ENCODE results near the gene IFT122.
"Not testable (repeated sequence)": the region's sequence is repeated elsewhere in the genome, so short reads cannot be mapped to it uniquely, and the experiment has no call there.

IFT122 gene

GRCh38 chr3:129524081-129524480 lies 84.1 kb downstream of the IFT122 start:
- DNase-seq = no peak

GRCh38 chr3:129525341-129525968 lies 85.4 kb downstream of the IFT122 start:
- peak; percentile 26 for DNase-seq

- no peak for DNase-seq
Measured at GRCh38 chr3:129526121-129526900, 86.3 kb downstream of the IFT122 start.

GRCh38 chr3:129527262-129527661 lies 87.2 kb downstream of the IFT122 start:
- DNase-seq = no peak

GRCh38 chr3:129528589-129529100 lies 88.6 kb downstream of the IFT122 start, which contains the start of gene RHO:
Gene RHO, plus strand, starts transcription at chr3:129528639. Its CDS starts 95 bp downstream, at chr3:129528734.
- DNase-seq = no peak

- DNase-seq = no peak
Measured at GRCh38 chr3:129529436-129530210, 89.6 kb downstream of the IFT122 start.

- DNase-seq = no peak
Measured at GRCh38 chr3:129530251-129530791, 90.3 kb downstream of the IFT122 start.

GRCh38 chr3:129530821-129531220 lies 90.8 kb downstream of the IFT122 start:
- DNase-seq = no peak

GRCh38 chr3:129531699-129532098 lies 91.7 kb downstream of the IFT122 start:
- no peak for DNase-seq

- no peak for DNase-seq
Measured at GRCh38 chr3:129532261-129532660, 92.2 kb downstream of the IFT122 start.

GRCh38 chr3:129533406-129533805 lies 93.4 kb downstream of the IFT122 start:
- DNase-seq = no peak

- DNase-seq = no peak
Measured at GRCh38 chr3:129534428-129535027, 94.5 kb downstream of the IFT122 start.

- no peak for DNase-seq
Measured at GRCh38 chr3:129535075-129535474, 95.1 kb downstream of the IFT122 start.

- no peak for DNase-seq
Measured at GRCh38 chr3:129536374-129536667, 96.3 kb downstream of the IFT122 start.

- no peak for DNase-seq
Measured at GRCh38 chr3:129536804-129537203, 96.8 kb downstream of the IFT122 start.

- no peak for DNase-seq
Measured at GRCh38 chr3:129539206-129539605, 99.2 kb downstream of the IFT122 start.

GRCh38 chr3:129540776-129541516 lies 100.9 kb downstream of the IFT122 start:
- DNase-seq = no peak

GRCh38 chr3:129542747-129543146 lies 102.7 kb downstream of the IFT122 start:
- DNase-seq = no peak

GRCh38 chr3:129543156-129543790 lies 103.2 kb downstream of the IFT122 start, which contains the start of gene H1-8:
Gene H1-8, plus strand, starts transcription at chr3:129543175. Its CDS starts 44 bp downstream, at chr3:129543219.
- DNase-seq = no peak

GRCh38 chr3:129543999-129544398 lies 104.0 kb downstream of the IFT122 start:
- no peak for DNase-seq

- DNase-seq = not testable (repeated sequence)
Measured at GRCh38 chr3:129545951-129546350, 105.9 kb downstream of the IFT122 start.
